Progenitor cell of endocrine pancreas (in vitro differentiated cells): ENCODE data around the gene NAB2. TPM values are rescaled to one million over a fixed set of nuclear protein-coding genes. Genes with fewer than 3 reads are reported as not detected.

ENCODE experiments used
- DNase-seq: peaks from one replicate; pipeline ENCODE4 v3.0.0; 2021; ENCODE audit warnings: low spot score; ENCODE audit not compliant: unreplicated experiment
- H3K27ac Mint-ChIP-seq: 2 replicates; pipeline ENCODE4 v1.8.0; 2021; ENCODE audit warnings: mild to moderate bottlenecking, moderate library complexity, mixed read lengths
- H3K27me3 Mint-ChIP-seq: 2 replicates; pipeline ENCODE4 v1.8.0; 2021; ENCODE audit warnings: mixed read lengths
- H3K36me3 Mint-ChIP-seq: 2 replicates; pipeline ENCODE4 v1.8.0; 2022; ENCODE audit warnings: mixed read lengths; ENCODE audit not compliant: insufficient read depth
- H3K4me1 Mint-ChIP-seq: 2 replicates; pipeline ENCODE4 v1.8.0; 2021; ENCODE audit warnings: low read depth, mixed read lengths
- H3K4me3 Mint-ChIP-seq: 2 replicates; pipeline ENCODE4 v1.8.0; 2021; ENCODE audit warnings: low read depth, mild to moderate bottlenecking, moderate library complexity, mixed read lengths
- H3K9me3 Mint-ChIP-seq: 2 replicates; pipeline ENCODE4 v1.8.0; 2021; ENCODE audit warnings: low read depth, mixed read lengths
- total RNA-seq: library from RNA; stranded (reverse); gene quantifications from 2 replicates; pipeline ENCODE4 v1.2.1, GENCODE V29; 2021
- TF ChIP-seq, protein P1 (sequence below): fragments of 200-600 bp; sonication (generic); IDR thresholded peaks from one replicate; pipeline ENCODE4 v1.5.0; 2021; ENCODE audit warnings: antibody characterized with exemption, mild to moderate bottlenecking; ENCODE audit not compliant: unreplicated experiment

Gene NAB2
- total RNA-seq, 1 donor from 2014 or later = 13.8 TPM

DNA sequence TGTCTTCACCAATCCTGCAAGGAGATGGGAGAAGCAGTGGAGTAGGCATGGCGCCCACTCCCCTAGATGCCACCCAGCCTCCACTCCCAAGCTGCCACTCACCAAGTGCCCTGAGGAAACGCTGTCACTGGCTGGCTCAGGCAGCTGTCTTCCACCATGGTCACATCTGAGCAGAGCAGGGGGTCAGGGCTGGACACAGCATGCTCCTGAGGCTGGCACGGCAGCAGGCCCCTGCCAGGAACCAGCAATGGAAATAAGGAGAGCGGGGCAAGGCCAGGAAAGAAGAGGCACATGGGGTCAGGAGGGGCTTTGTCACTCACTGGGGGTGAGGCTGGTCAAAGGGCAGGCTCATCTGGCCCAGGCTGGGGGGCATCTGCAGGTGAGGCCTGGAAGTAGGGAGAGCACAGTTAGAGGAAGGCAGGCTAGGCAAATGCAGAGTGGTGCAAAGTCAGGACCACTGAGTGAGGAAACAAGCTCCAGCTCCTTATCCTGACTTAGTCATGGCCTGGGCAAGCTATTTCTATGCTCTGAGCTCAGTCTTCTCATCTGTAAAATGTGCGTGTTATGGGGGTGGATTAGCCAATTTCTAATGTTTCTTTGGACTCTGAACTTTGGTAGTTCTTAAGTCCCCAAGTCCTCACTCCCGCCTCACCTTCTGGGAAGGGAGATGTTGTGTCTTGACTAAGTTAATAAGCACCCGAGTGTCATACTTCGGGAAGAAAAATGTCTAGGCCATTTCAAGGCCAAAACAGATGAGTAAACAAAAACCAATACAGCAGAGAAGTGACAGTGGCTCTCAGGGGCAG, 8.0 kb downstream of the NAB2 start:
- TF ChIP-seq, protein P1, sequence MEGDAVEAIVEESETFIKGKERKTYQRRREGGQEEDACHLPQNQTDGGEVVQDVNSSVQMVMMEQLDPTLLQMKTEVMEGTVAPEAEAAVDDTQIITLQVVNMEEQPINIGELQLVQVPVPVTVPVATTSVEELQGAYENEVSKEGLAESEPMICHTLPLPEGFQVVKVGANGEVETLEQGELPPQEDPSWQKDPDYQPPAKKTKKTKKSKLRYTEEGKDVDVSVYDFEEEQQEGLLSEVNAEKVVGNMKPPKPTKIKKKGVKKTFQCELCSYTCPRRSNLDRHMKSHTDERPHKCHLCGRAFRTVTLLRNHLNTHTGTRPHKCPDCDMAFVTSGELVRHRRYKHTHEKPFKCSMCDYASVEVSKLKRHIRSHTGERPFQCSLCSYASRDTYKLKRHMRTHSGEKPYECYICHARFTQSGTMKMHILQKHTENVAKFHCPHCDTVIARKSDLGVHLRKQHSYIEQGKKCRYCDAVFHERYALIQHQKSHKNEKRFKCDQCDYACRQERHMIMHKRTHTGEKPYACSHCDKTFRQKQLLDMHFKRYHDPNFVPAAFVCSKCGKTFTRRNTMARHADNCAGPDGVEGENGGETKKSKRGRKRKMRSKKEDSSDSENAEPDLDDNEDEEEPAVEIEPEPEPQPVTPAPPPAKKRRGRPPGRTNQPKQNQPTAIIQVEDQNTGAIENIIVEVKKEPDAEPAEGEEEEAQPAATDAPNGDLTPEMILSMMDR = no peak
- Mint-ChIP-seq H3K4me1 (peaks cover 4% of the 10 kb centered on the region), H3K9me3 (no peaks in the 10 kb centered on the region), H3K4me3 (no peak overlapping the region), H3K27ac (no peak overlapping the region), H3K27me3 (no peaks in the 10 kb centered on the region), H3K36me3 (peaks cover 9% of the 10 kb centered on the region)
- no peak for DNase-seq

- no peak for DNase-seq
- H3K4me1 Mint-ChIP-seq = peaks cover 4% of the 10 kb centered on the region
- no peaks in the 10 kb centered on the region for H3K9me3 Mint-ChIP-seq
- no peak overlapping the region for H3K4me3 Mint-ChIP-seq
- TF ChIP-seq, protein P1 = no peak
- no peaks in the 10 kb centered on the region for H3K27me3 Mint-ChIP-seq
- H3K36me3 Mint-ChIP-seq = peaks cover 9% of the 10 kb centered on the region
- H3K27ac Mint-ChIP-seq = no peak overlapping the region
Measured at GRCh38 chr12:57097554-57097835, 8.6 kb downstream of the NAB2 start.

GRCh38 chr12:57098546-57098945, 9.6 kb downstream of the NAB2 start:
- H3K27ac Mint-ChIP-seq = no peak overlapping the region
- H3K4me3 Mint-ChIP-seq = no peak overlapping the region
- H3K36me3 Mint-ChIP-seq = peaks cover 6% of the 10 kb centered on the region

GRCh38 chr12:57099047-57099714, 10.3 kb downstream of the NAB2 start:
- DNase-seq = no peak
- Mint-ChIP-seq H3K36me3 (peaks cover 6% of the 10 kb centered on the region), H3K4me3 (no peak overlapping the region), H3K9me3 (no peaks in the 10 kb centered on the region), H3K27me3 (no peaks in the 10 kb centered on the region), H3K27ac (peak overlapping the region; percentile 35), H3K4me1 (no peaks in the 10 kb centered on the region)
- TF ChIP-seq, protein P1 = no peak

More at GRCh38 chr12:57098546-57098945, 9.6 kb downstream of the NAB2 start:
- H3K9me3 Mint-ChIP-seq = no peaks in the 10 kb centered on the region
- TF ChIP-seq, protein P1 = no peak
- no peaks in the 10 kb centered on the region for H3K27me3 Mint-ChIP-seq
- DNase-seq = no peak
- peaks cover 2% of the 10 kb centered on the region for H3K4me1 Mint-ChIP-seq

GRCh38 chr12:57099766-57100165, 10.9 kb downstream of the NAB2 start:
- Mint-ChIP-seq H3K36me3 (peaks cover 6% of the 10 kb centered on the region), H3K27me3 (no peaks in the 10 kb centered on the region), H3K27ac (no peak overlapping the region), H3K4me1 (no peaks in the 10 kb centered on the region), H3K4me3 (no peak overlapping the region), H3K9me3 (no peaks in the 10 kb centered on the region)
- no peak for DNase-seq
- TF ChIP-seq, protein P1 = no peak
